Articular chondrocyte of knee joint (primary cell): ENCODE results near the gene NAA10. TPM values are rescaled to one million over a fixed set of nuclear protein-coding genes. Genes with fewer than 3 reads are reported as not detected.

Experiments used
- small RNA-seq: library from RNA; depleted of rRNA; stranded (forward); fragments of <200 nt; gene quantifications from one replicate; pipeline ENCODE3, GENCODE V24; 2012
- total RNA-seq: library from RNA; depleted of rRNA; stranded (reverse); fragments of >200 nt; gene quantifications from 2 replicates; pipeline ENCODE4 v1.2.3, GENCODE V29; 2012

Gene NAA10
- total RNA-seq = 46.7 and 47.6 TPM in 2 replicates

DNA sequence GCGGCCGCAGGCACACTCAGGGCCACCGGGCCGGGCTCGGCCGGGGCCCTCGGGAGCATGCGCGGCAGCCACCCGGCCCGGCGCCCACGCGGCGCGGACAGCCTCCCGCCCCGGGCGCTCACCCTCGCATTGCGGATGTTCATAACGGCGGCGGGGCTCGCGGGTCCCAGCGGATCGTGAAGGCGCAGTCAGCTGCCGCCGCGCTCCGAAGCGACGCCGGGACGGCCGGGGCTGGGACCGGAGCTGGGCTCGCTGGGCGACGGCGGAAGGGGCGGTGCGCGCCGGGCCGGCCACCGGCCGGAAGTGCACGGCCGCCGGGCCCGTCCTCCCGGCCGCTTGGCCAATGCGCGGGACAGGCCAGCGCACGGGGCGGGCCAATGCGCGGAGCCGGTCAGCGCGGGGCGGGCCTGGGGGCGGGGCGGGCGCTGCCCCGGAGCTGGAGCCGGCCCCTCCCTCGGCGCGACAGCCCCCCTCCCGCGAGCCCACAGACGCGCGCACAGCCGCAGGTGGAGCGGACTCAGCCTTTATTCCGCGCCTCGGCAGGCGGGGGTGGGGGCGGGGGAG is at the start of gene NAA10:
TSS of gene NAA10 (minus strand) at position 276 of the 564 bp plus-strand sequence. CDS start at position 143, 133 bp downstream.

DNA sequence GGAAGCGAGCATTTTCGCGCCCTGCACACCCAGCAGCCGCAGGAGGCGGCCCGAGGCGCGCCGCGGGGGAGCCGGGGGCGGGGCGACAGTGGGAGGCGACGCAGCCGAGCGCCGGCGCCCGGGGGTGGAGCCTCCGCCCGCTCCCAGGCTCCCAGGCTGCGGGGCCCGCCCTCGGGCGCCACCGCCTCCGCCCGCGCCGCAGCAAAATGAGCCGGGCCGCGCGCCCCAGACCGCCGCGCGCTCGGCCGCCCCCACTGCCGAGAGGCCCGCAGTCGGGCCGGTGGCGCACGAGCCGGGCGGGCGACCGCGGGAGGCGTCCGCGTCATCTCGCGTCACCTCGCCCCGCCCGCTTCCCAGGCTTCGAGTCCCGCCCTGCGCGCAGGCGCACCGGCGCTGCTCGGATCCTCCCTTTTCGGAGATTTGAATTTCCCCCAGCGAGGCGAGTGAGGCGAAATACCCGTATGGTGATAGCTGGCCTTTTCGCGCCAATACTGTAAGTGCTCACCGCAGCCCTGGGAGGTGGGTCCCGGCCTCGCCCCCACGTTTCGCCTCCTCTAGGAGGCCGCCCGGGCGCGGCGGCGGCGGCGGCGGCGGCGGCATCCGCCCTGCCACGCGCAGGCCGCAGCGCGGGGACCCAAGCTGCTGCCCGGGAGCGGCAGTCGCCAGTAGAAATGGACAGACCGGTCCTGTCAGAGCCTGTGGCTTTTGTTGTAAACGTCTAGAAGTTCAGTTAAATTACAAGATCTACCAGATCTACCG is 37.7 kb upstream of the NAA10 start, which contains the start of gene TMEM187:
TSS of gene TMEM187 (plus strand) at position 387 of the 759 bp plus-strand sequence. CDS start 9,309 bp downstream, outside the sequence.

DNA sequence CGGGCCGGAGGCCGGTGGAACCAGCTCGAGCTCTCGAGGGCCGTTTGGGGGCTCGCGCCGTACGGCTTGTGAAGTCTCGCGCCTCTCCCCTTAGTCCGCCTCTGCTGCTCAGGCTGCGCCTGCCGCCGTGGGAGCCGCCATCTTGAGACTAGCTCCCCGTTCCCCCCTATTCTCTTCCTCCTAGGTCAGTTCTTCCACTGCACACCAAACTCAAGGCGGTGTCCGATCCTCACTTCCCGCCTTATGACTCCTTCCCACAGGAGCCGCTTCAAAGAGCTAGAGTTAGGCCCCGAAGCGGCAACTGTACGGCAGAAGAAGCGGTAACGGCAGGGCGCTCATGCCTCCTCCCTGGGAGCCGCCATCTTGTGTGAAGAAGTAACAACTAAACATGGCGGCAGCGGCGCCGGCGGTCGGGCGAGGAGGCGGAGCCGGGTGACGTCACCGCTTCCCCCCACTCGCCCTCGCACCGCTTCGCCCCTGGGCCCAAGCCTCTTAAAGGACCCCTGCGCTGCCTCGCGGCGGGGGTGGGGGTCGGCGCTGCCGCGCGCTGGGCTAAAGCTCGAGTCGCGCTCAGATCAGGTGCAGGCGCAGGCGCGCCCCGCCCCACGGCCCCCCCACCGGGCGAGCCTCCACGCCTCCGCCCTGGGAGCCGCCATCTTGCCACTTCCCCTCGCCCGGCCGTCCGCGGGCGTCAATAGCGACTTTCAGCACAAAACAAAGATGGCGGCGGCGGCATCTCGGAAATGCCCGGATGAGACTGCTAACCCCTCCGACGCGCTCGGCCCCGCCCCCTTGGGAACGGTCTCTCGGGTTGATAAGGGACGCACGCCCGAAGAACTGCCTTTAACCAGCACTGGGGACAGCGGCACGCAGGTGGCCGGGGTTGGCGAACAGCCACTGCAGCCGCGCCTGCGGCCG is 36.9 kb upstream of the NAA10 start, which contains the start of gene HCFC1:
TSS of gene HCFC1 (minus strand) at position 369 of the 918 bp plus-strand sequence. CDS start 978 bp downstream, outside the sequence.

DNA sequence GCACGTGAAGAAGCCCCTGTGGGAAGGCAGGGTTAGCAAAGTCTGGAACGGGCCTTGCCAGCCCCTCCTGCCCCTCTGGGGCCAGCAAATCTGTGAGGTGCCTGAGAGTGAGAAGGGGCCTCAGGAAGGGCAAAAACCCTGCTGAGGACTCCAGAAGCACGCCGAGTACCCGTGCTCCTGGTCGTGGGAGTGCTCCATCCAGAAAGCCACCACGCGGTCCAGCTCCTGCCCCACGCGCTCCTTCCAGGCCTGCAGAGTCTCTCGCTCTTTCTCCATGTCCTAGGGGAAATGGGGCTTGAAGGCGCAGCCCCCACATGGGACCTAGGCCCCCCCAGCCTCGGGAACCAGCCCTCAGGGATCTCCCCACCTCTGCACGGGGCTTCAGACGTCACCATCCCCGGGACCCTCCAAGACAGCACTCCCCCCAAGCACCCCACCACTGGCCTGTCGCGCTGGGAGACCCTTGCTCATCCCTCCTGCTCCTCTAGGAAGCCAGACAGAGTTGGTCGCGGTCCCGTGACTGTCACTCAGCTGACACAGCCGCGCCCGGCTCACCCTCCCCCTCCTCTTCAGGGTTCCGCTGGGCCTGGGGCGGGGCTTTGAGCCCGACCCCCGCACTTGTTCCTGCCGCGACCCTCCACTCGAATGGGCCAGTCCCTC is 9.4 kb upstream of the NAA10 start, which contains the start of gene RENBP:
TSS of gene RENBP (minus strand) at position 504 of the 660 bp plus-strand sequence. CDS start at position 471, 33 bp downstream.

DNA sequence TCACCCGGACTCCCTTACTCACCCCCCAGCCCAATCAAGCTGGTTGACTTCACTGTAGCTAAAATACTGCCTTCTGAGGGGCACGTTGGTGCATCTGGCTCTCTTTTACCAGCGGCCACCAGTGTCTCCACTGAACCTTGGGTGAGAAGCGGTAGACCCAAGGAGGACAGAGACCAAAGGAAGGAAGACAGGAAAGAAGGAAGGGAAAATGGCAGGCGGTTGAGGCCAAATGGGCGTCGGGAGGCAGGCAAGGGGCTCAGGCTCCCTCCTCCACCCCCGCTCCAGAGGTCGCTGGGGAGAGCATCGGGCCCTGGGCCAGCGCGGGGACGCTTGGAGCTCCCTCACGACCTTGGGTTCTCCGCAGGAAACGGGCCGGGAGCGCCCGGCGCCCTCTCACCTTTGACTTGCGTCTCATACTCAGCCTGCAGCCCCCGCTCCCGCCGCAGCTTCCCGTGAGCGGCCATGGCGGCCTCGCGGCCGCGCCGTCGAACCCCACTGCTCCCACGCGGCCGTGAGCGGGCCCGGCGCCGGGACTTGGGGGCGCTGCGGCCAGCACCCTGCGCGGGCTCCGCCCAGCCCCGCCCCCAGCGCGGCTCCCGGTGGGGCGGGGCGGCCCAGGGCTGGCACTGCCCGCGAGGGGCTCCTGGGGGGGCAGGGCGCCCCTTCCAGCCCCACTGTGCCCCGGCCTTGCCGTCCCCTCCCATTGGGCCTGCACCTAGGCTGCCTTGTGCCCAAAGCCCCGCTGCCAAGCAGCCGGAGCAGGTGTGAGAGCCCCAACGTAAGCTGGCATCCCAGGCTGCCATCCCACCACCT is 8.9 kb downstream of the NAA10 start, which contains the start of gene ARHGAP4:
TSS of gene ARHGAP4 (minus strand) at position 526 of the 813 bp plus-strand sequence. CDS start at position 464, 62 bp downstream.

DNA sequence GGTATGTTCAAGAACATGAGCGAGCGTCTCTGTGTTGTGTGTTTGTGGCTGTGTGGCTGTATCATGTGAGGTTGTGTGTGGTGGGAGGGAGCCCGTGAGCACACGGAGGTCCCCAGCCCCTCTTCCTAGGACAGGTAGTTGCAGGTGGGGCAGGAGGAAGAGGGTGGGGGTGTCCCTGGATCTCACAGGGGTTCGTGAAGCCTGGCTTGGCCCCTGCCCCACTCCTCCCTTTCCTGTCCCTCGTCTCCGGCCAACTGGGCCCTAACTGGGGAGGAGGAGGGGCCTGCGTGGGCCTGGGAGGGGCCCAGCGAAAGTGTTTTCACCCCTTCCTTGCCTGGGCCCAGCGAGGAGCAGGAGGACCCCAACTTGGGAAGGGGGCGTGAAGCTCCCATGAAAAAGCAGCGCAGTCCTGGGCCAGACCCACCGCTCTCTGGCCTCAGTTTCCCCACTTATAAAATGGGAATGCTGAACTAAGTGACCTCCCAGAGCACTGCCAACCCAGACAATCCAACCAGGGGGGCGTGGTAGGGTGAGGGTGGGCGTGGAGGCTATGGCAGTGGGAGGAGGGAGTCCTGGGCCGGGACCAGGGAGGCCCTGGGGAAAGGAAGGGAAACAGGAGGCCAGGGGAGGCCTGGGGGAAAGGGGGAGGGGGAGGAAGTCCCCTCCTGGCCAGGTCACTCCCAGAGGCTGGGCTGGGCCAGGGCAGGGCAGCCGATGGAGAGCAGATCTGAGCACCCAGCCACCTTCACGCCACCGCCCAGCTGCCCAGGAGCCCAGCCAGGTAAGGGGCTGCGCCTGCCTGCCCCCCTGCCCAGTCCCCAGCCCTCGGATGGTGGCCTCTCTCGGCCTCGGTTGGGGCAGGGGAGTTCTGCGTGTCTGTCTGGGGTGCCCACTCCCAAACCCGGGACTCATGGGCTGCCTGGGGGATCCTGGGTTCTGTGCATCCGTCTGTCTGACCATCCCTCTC is 30.6 kb downstream of the NAA10 start, which contains the start of gene AVPR2:
TSS of gene AVPR2 (plus strand) at position 683 of the 967 bp plus-strand sequence. CDS start 473 bp downstream, outside the sequence.

DNA sequence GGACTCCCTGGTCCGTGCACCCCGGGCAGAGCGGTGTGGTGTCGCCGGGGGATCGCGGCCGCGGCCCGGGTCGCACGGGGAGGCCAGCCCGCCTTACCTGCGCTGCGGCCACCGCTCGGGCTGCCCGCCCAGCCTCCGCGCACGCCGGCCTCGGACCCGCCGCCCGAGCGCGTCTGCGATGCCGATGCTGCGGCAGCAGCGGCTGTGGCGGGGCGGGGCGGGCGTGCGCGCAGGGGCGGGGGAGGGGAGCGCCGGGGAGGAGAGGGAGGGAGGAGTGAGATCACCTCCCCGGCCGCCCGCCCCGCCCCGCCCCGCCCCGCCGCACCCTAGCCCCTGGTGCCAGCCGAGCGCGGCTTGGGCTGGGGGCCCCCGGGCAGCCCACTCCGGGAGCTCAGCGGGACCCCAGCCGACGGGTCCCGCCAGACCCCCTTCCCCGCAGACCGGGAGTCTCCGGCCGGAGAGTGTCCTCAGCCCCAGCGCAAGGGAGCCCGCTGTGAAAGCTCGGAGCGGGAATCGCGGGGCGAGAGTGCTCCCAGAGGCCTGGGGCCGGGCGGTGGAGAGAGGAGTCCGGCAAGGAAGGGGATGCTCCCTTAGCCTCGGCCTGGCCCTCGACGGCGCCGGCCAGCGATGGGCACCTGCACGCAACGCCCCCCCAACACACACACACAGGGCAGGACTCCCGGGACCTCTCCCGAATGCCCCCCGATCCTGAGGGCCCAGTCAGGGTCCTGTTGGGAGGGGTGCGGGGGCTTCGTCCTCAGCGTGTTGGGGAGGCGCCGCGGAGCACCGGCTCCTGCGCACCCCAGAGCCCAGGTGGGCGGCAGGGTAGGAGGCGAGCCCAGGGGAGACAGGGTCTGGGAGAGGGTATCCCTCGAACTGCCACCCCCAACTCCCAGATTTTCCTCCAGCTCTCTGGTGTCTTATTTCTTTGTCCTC is 48.6 kb downstream of the NAA10 start, which contains the start of gene L1CAM:
TSS of gene L1CAM (minus strand) at position 206 of the 936 bp plus-strand sequence. CDS start 10,337 bp downstream, outside the sequence.

Small RNA genes within 50 kb of the gene (small RNA-seq; reads per million reads assigned to genes)
- not detected for gene MIR3202-1

Other genes starting within 250 kb of the NAA10 start
- 14.9 and 22.5 TPM in 2 replicates for gene SLC6A8, start 247.1 kb downstream of the NAA10 start, total RNA-seq
- gene BCAP31, start 210.7 kb downstream of the NAA10 start, total RNA-seq = 114 and 131 TPM in 2 replicates
- gene ABCD1, start 210.2 kb downstream of the NAA10 start, total RNA-seq = 13.2 and 13.3 TPM in 2 replicates
- gene PLXNB3, start 170.8 kb downstream of the NAA10 start, total RNA-seq = 4.7 and 5.0 TPM in 2 replicates
- 0.65 TPM in 2 replicates for gene SRPK3, start 154.0 kb downstream of the NAA10 start, total RNA-seq
- 41.1 and 41.8 TPM in 2 replicates for gene IDH3G, start 140.7 kb downstream of the NAA10 start, total RNA-seq
- gene SSR4, start 140.4 kb downstream of the NAA10 start, total RNA-seq = 170 and 202 TPM in 2 replicates
- gene PDZD4, start 104.5 kb downstream of the NAA10 start, total RNA-seq = 0.78 and 0.97 TPM in 2 replicates
- gene L1CAM, start 48.9 kb downstream of the NAA10 start, total RNA-seq = 0.43 and 0.52 TPM in 2 replicates
- gene AVPR2, start 30.4 kb downstream of the NAA10 start, total RNA-seq = not detected in 2 replicates
- 1.2 and 1.7 TPM in 2 replicates for gene ARHGAP4, start 8.8 kb downstream of the NAA10 start, total RNA-seq
- gene RENBP, start 9.6 kb upstream of the NAA10 start, total RNA-seq = 5.1 and 7.7 TPM in 2 replicates
- gene HCFC1, start 36.8 kb upstream of the NAA10 start, total RNA-seq = 21.5 and 26.9 TPM in 2 replicates
- gene TMEM187, start 37.7 kb upstream of the NAA10 start, total RNA-seq = 5.1 and 5.7 TPM in 2 replicates
- gene IRAK1, start 84.9 kb upstream of the NAA10 start, total RNA-seq = 47.1 and 71.7 TPM in 2 replicates
- gene MECP2, start 162.7 kb upstream of the NAA10 start, total RNA-seq = 37.0 and 40.6 TPM in 2 replicates
- not detected in 2 replicates for gene OPN1LW, start 209.2 kb upstream of the NAA10 start, total RNA-seq
- not detected in 2 replicates for gene OPN1MW, start 247.6 kb upstream of the NAA10 start, total RNA-seq